Lung (tissue), 12 donors: ENCODE measurements around the gene CCDC167. TPM values are rescaled to one million over a fixed set of nuclear protein-coding genes. Genes with fewer than 3 reads are reported as not detected.

Experiments used
- ATAC-seq: fragments of 200-7000 bp; cut with Tn5 transposase; one replicate; pipeline ENCODE4 v1.9.1; 2020; ENCODE audit warnings: moderate number of reproducible peaks; ENCODE audit not compliant: insufficient read depth, low FRiP score
- DNase-seq, 3 donors: peaks; one replicate each; pipeline ENCODE4 v3.0.0-alpha.2; 2013 to 2017
- H3K27ac ChIP-seq, 2 donors: one replicate each; pipeline ENCODE4 v1.5.1; 2013; ENCODE audit warnings: mild to moderate bottlenecking in 2 of 2, moderate library complexity in 2 of 2, control low read depth in 1 of 2, inconsistent platforms in 1 of 2, low read depth in 1 of 2, low read length in 1 of 2
- H3K27me3 ChIP-seq, 3 donors: one replicate each; pipeline ENCODE4 v1.5.1; 2013; ENCODE audit warnings: low read length in 2 of 3; ENCODE audit not compliant: control insufficient read depth in 3 of 3, insufficient read depth in 3 of 3
- H3K36me3 ChIP-seq, 4 donors: one replicate each; pipeline ENCODE4 v1.5.1; 2013; ENCODE audit warnings: low read length in 4 of 4, mild to moderate bottlenecking in 1 of 4, moderate library complexity in 1 of 4; ENCODE audit not compliant: control insufficient read depth in 4 of 4, insufficient read depth in 4 of 4
- H3K4me1 ChIP-seq, 5 donors: one replicate each; pipeline ENCODE4 v1.5.1; 2013; ENCODE audit warnings: low read length in 5 of 5, mild to moderate bottlenecking in 2 of 5, moderate library complexity in 1 of 5; ENCODE audit not compliant: control insufficient read depth in 5 of 5, insufficient read depth in 5 of 5
- H3K4me3 ChIP-seq: one replicate; pipeline ENCODE4 v1.5.1; 2013; ENCODE audit warnings: mild to moderate bottlenecking, control low read depth, moderate library complexity
- H3K9ac ChIP-seq, 2 donors: one replicate each; pipeline ENCODE4 v1.5.1; 2013; ENCODE audit warnings: low read length in 2 of 2, control low read depth in 1 of 2; ENCODE audit not compliant: insufficient read depth in 1 of 2
- H3K9me3 ChIP-seq, 4 donors: one replicate each; pipeline ENCODE4 v1.5.1; 2013; ENCODE audit warnings: low read length in 3 of 4, mild to moderate bottlenecking in 1 of 4, moderate library complexity in 1 of 4; ENCODE audit not compliant: control insufficient read depth in 4 of 4, insufficient read depth in 3 of 4
- WGBS, 2 donors: extraction: QIAGEN DNeasy Blood & Tissue Kit; methylation state at CpG; one replicate each; pipeline ENCODE4 v1.1.7; 2013; 5-methylcytosine and 5-hydroxymethylcytosine counted together
- polyA plus RNA-seq, 2 donors: library from polyadenylated mRNA; stranded (reverse); fragments of 200-250 nt; gene quantifications; one replicate each; pipeline ENCODE4 v1.2.1, GENCODE V29; 2013
- total RNA-seq, 2 donors: library from RNA; depleted of rRNA in 1 of 2; stranded (reverse); fragments of >200 nt in 1 of 2; gene quantifications; one replicate each; pipeline ENCODE4 v1.2.1, GENCODE V29; 2014 to 2021
- TF ChIP-seq, protein P1 (sequence below): IDR thresholded peaks from 2 replicates; pipeline ENCODE4 v1.5.1; 2012; ENCODE audit warnings: mild to moderate bottlenecking; ENCODE audit errors: control extremely low read depth, extremely low read depth
- donor health status: control.
- donor health status: control.
- donor health status: Bipolar disorder and iron deficiency.
- donor health status: healthy.
- donor health status: DM: yes; HTN: yes; CAD: no.

The CCDC167 gene
- total and polyA plus RNA-seq, 4 donors = 13.4 to 54.6 (median 23.1) TPM

DNA sequence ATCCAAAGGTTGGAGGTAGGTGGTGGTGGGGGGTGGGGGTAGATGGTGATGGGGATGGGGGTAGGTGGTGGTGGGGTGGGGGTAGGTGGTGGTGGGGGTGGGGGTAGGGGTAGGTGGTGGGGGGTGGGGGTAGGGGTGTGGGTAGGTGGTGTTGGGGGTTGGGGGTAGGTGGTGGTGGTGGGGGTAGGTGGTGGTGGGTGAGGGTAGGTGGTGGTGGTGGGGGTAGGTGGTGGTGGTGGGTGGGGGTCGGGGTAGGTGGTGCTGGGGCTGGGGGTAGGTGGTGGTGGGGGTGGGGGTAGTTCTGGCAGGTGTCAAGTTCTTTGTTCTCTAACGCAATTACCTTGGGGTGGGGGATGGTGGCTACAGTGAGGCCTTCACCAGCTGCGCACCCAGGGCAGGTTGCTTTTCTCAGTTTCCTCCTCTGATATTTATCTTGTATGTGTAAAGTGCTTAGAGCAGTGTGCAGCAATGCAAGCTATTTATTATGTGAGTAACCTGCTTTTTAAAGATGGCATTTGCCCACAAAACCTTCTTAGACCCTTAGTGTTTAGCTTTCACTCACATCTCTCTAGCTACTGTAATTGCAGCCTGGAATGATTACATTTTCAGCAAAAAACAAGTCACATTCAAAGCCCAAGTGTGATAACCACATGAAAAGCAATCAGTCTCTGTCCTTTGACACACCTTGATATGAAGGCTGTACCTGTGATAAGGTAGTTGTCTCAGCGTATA is 8.2 kb upstream of the CCDC167 start:
- H3K27me3 ChIP-seq = peaks cover 0 to 16% (median 7%) of the 10 kb centered on the region in 3 donors
- DNase-seq (no peak), ATAC-seq (no peak)
- 61 to 83% methylated on average over 3 to 4 of the region's 4 CpGs for WGBS, 2 donors
- H3K4me1 ChIP-seq = no peaks in the 10 kb centered on the region
- no peaks in the 10 kb centered on the region for H3K36me3 ChIP-seq
- H3K9me3 ChIP-seq = no peaks in the 10 kb centered on the region
- TF ChIP-seq, protein P1, sequence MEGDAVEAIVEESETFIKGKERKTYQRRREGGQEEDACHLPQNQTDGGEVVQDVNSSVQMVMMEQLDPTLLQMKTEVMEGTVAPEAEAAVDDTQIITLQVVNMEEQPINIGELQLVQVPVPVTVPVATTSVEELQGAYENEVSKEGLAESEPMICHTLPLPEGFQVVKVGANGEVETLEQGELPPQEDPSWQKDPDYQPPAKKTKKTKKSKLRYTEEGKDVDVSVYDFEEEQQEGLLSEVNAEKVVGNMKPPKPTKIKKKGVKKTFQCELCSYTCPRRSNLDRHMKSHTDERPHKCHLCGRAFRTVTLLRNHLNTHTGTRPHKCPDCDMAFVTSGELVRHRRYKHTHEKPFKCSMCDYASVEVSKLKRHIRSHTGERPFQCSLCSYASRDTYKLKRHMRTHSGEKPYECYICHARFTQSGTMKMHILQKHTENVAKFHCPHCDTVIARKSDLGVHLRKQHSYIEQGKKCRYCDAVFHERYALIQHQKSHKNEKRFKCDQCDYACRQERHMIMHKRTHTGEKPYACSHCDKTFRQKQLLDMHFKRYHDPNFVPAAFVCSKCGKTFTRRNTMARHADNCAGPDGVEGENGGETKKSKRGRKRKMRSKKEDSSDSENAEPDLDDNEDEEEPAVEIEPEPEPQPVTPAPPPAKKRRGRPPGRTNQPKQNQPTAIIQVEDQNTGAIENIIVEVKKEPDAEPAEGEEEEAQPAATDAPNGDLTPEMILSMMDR = no peak
- no peak overlapping the region for H3K9ac ChIP-seq
- no peak overlapping the region for H3K4me3 ChIP-seq
- no peak overlapping the region for H3K27ac ChIP-seq

DNA sequence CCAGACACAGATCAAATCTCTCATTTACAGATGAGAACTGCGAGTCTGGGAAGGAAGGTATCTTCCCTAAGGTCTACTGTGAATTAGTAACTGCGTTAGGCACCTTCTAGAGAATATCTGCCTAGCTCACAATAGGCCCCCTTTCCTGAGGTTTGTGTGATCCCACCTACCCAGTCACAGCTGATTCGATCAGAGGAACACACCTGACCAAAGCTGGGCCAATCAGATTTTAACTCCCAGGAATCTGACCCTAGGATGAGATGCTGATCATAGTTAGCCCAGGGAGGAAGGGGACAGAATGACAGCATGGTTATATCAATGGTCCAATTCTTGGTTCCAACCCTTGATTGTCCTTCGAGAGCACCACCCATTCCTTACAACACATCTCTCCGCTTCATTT is 7.4 kb upstream of the CCDC167 start:
- 93 to 95% methylated on average over 5 of the region's 5 CpGs for WGBS, 2 donors
- no peak overlapping the region for H3K4me3 ChIP-seq
- TF ChIP-seq, protein P1 = no peak

DNA sequence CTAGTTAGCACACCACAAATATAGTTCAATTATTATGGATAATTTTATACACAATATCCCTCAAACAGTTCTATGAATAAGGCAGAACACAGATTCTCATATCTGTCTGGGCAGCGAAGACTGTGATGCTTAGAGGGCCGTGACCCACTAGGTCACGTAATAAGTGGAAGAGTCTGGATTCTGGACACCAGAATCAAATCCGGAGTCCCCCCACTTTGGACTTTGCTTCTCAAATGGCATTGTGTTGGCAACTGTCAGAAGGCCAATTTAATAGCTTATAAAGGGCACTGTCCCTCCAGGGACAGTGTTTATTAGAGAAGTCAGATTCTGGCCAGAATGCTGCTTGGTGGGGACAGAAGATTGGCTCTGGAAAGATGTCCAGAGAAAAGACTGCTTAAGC is 6.8 kb upstream of the CCDC167 start:
- Histone ChIP-seq H3K4me3 (no peak overlapping the region), H3K27ac (no peak overlapping the region), H3K4me1 (no peaks in the 10 kb centered on the region), H3K9me3 (no peaks in the 10 kb centered on the region), H3K36me3 (no peaks in the 10 kb centered on the region), H3K27me3 (peaks cover 0 to 3% (median 0%) of the 10 kb centered on the region in 3 donors), H3K9ac (no peak overlapping the region)
- 97 to 98% methylated on average over 4 of the region's 4 CpGs for WGBS, 2 donors
- TF ChIP-seq, protein P1 = no peak
- no peak for DNase-seq
- ATAC-seq = no peak

More for the DNA sequence above, 7.4 kb upstream of the CCDC167 start:
- ATAC-seq (no peak), DNase-seq (no peak)
- Histone ChIP-seq H3K9ac (no peak overlapping the region), H3K36me3 (no peaks in the 10 kb centered on the region), H3K27me3 (peaks cover 0 to 8% (median 0%) of the 10 kb centered on the region in 3 donors), H3K27ac (no peak overlapping the region), H3K4me1 (no peaks in the 10 kb centered on the region), H3K9me3 (no peaks in the 10 kb centered on the region)
